T-cell (primary cell): ENCODE data around the gene FLVCR2. TPM values are rescaled to one million over a fixed set of nuclear protein-coding genes. Genes with fewer than 3 reads are reported as not detected.

ENCODE experiments used
- ATAC-seq, 4 experiments: fragments of 200-7000 bp in 3 of 4; fragments of 150-1000 bp in 1 of 4; cut with Tn5 transposase; replicated peaks in 1 of 4; 1 replicate in 3 of 4; 2 replicates in 1 of 4; pipeline ENCODE4 v1.10.0; 2021; ENCODE audit warnings: moderate library complexity in 3 of 4, mild to moderate bottlenecking in 2 of 4, moderate number of reproducible peaks in 1 of 4
- CTCF ChIA-PET, 2 donors: fragments of 300-600 bp; sonication (Branson Sonifier 250); formaldehyde crosslinking; loops; one replicate each; lab custom pipeline; 2022; ENCODE audit warnings: antibody characterized with exemption in 2 of 2; lab: Charles Lee
- POLR2A ChIA-PET, 2 donors: fragments of 300-600 bp; sonication (Branson Sonifier 250); formaldehyde crosslinking; loops; one replicate each; lab custom pipeline; 2022; ENCODE audit warnings: antibody characterized with exemption in 2 of 2; lab: Charles Lee
- DNase-seq, 35 experiments: peaks; one replicate each; pipeline versions ENCODE4 v3.0.0 to v3.0.0-alpha.2; 2013 to 2023
- H3K27ac ChIP-seq: one replicate; pipeline ENCODE4 v1.5.1; 2013; ENCODE audit warnings: low read length
- H3K27me3 ChIP-seq, 2 experiments: replicated peaks in 1 of 2; 1 replicate in 1 of 2; 2 replicates in 1 of 2; pipeline versions ENCODE4 v1.6.1 to v1.7.0; 2013; ENCODE audit warnings: low read length in 1 of 2, mixed read lengths in 1 of 2; ENCODE audit not compliant: control insufficient read depth in 2 of 2, insufficient read depth in 2 of 2; ENCODE audit errors: extremely low read depth in 1 of 2
- H3K36me3 ChIP-seq, 2 donors: 1 replicate in 1 of 2; 2 replicates in 1 of 2; pipeline versions ENCODE4 v1.6.1 to v1.7.0; 2013; ENCODE audit warnings: low read length in 1 of 2; ENCODE audit not compliant: control insufficient read depth in 2 of 2, insufficient read depth in 1 of 2; ENCODE audit errors: extremely low read depth in 1 of 2
- H3K4me1 ChIP-seq, 2 experiments: 1 replicate in 1 of 2; 2 replicates in 1 of 2; pipeline versions ENCODE4 v1.6.1 to v1.7.0; 2013; ENCODE audit warnings: low read length in 2 of 2, mixed read lengths in 1 of 2; ENCODE audit not compliant: insufficient read depth in 2 of 2, control insufficient read depth in 1 of 2; ENCODE audit errors: extremely low read depth in 1 of 2
- H3K4me3 ChIP-seq, 2 donors: 1 replicate in 1 of 2; 2 replicates in 1 of 2; pipeline versions ENCODE4 v1.5.1 to v1.7.0; 2013; ENCODE audit warnings: mild to moderate bottlenecking in 2 of 2, low read length in 1 of 2, moderate library complexity in 1 of 2; ENCODE audit not compliant: control insufficient read depth in 1 of 2; ENCODE audit errors: extremely low read depth in 1 of 2
- H3K9me3 ChIP-seq: 2 replicates; pipeline ENCODE4 v1.7.0; 2013
- H3K27ac Mint-ChIP-seq, 2 donors: one replicate each; pipeline ENCODE4 v1.8.0; 2020 to 2021; ENCODE audit warnings: mild to moderate bottlenecking in 2 of 2, mixed read lengths in 2 of 2
- H3K27me3 Mint-ChIP-seq, 2 donors: one replicate each; pipeline ENCODE4 v1.8.0; 2021 to 2022; ENCODE audit warnings: mixed read lengths in 2 of 2
- H3K36me3 Mint-ChIP-seq: one replicate; pipeline ENCODE4 v1.8.0; 2021; ENCODE audit warnings: mixed read lengths
- H3K4me1 Mint-ChIP-seq, 3 donors: one replicate each; pipeline ENCODE4 v1.8.0; 2020 to 2022; ENCODE audit warnings: mixed read lengths in 3 of 3, mild to moderate bottlenecking in 1 of 3
- H3K4me3 Mint-ChIP-seq, 3 donors: one replicate each; pipeline ENCODE4 v1.8.0; 2020 to 2022; ENCODE audit warnings: mild to moderate bottlenecking in 3 of 3, mixed read lengths in 3 of 3, moderate library complexity in 3 of 3
- H3K9me3 Mint-ChIP-seq, 3 donors: one replicate each; pipeline ENCODE4 v1.8.0; 2020 to 2022; ENCODE audit warnings: mixed read lengths in 3 of 3
- WGBS: methylation state at CpG from one replicate; pipeline ENCODE4 v1.1.5; 2013; ENCODE audit warnings: missing lambda C conversion rate; ENCODE audit not compliant: insufficient coverage; 5-methylcytosine and 5-hydroxymethylcytosine counted together
- total RNA-seq, 35 experiments: library from RNA in 6 of 35; stranded (reverse) in 6 of 35; fragments of 120-200 nt in 1 of 35; gene quantifications; one replicate each; pipeline versions ENCODE4 v1.2.1 to v1.2.4 and lab custom pipeline; 2013 to 2026

Gene FLVCR2
- total RNA-seq, 5 donors from 2014 or later (not counting 1 experiment from before 2014, with no cell fraction given), result 1.1 to 7.1 (median 3.1) TPM

GRCh38 chr14:75650253-75651058 lies 72.0 kb downstream of the FLVCR2 start:
- no peak overlapping the region for H3K27ac Mint-ChIP-seq
- H3K4me3 ChIP-seq, result no peak overlapping the region
- H3K36me3 ChIP-seq, result peaks cover 18 to 79% of the 10 kb centered on the region in 2 donors
- no peak for ATAC-seq
- H3K9me3 Mint-ChIP-seq, result no peaks in the 10 kb centered on the region
- WGBS, result 100% methylated on average over 2 of the region's 5 CpGs
- H3K27me3 Mint-ChIP-seq, result no peaks in the 10 kb centered on the region
- ChIA-PET CTCF (no interaction called here), POLR2A (no interaction called here)
- H3K27me3 ChIP-seq, result no peaks in the 10 kb centered on the region
- peaks cover 0 to 6% (median 3%) of the 10 kb centered on the region in 3 donors for H3K4me1 Mint-ChIP-seq
- no peak overlapping the region for H3K4me3 Mint-ChIP-seq
- H3K27ac ChIP-seq, result no peak overlapping the region
- no peak for DNase-seq
- no peaks in the 10 kb centered on the region for H3K4me1 ChIP-seq
- H3K9me3 ChIP-seq, result no peaks in the 10 kb centered on the region
- H3K36me3 Mint-ChIP-seq, result peaks cover 51% of the 10 kb centered on the region

DNA sequence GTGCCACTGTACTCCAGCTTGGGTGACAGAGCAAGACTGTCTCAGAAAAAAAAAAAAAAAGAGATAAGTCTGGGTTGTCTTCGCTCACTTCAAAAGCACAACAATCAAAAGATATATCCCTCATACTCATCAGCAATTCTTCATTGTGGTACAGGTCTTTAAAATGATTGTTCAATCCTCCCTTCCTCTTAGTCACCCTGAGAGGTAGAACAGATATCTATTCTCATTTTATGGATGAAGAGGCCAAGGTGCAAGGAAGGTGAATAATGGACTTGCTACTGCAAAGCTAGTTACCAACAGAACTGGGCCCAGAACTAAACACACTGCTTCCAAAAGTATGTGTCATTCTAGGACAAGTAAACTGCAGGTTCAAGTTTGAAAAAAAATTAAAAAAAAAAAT lies 75.1 kb downstream of the FLVCR2 start:
- no CpG with 5 or more reads among the region's 1 CpG for WGBS
- ATAC-seq, result no peak
- no peak overlapping the region for H3K4me3 ChIP-seq
- H3K27ac ChIP-seq, result no peak overlapping the region
- ChIA-PET POLR2A (interaction anchor here in 1 of 2 donors (0.7 kb wide), 1 partner anchor 177 kb away, joined by 3 read pairs; no protein-coding TSS in a partner anchor), CTCF (interaction anchor here (0.5 to 6.8 kb wide), 16 partner anchors 10 to 348 kb away, joined by 3 to 89 read pairs (median 5); partner anchors contain the start of genes FLVCR2 (in 2 of the 2), IFT43 (in 1 of the 2) and TGFB3 (in 1 of the 2))
- no peak overlapping the region for H3K27ac Mint-ChIP-seq
- H3K27me3 ChIP-seq, result no peaks in the 10 kb centered on the region
- peaks cover 53% of the 10 kb centered on the region for H3K36me3 Mint-ChIP-seq
- no peak overlapping the region for H3K4me3 Mint-ChIP-seq
- H3K9me3 Mint-ChIP-seq, result no peaks in the 10 kb centered on the region
- no peaks in the 10 kb centered on the region for H3K9me3 ChIP-seq
- no peaks in the 10 kb centered on the region for H3K4me1 ChIP-seq
- no peaks in the 10 kb centered on the region for H3K27me3 Mint-ChIP-seq
- H3K4me1 Mint-ChIP-seq, result peaks cover under 1 to 12% (median 4%) of the 10 kb centered on the region in 3 donors
- H3K36me3 ChIP-seq, result peaks cover 18 to 75% of the 10 kb centered on the region in 2 donors
- DNase-seq, result no peak

- Mint-ChIP-seq H3K27ac (no peak overlapping the region), H3K36me3 (peaks cover 49% of the 10 kb centered on the region), H3K9me3 (no peaks in the 10 kb centered on the region), H3K4me3 (no peak overlapping the region), H3K4me1 (peaks cover 6 to 17% (median 8%) of the 10 kb centered on the region in 3 donors), H3K27me3 (no peaks in the 10 kb centered on the region)
- DNase-seq, result peak; percentile 41 to 85 (median 71)
- CTCF ChIA-PET, result interaction anchor here (0.5 to 6.8 kb wide), 20 partner anchors 9 to 1159 kb away, joined by 3 to 89 read pairs (median 4); partner anchors contain the start of genes FLVCR2 (in 2 of the 2), IFT43 (in 1 of the 2) and TGFB3 (in 1 of the 2)
- ATAC-seq, result peak; percentile 91 to 93 (median 92)
- H3K9me3 ChIP-seq, result no peaks in the 10 kb centered on the region
- peaks cover 18 to 71% of the 10 kb centered on the region in 2 donors for H3K36me3 ChIP-seq
- POLR2A ChIA-PET, result interaction anchor here in 1 of 2 donors (0.7 kb wide), 1 partner anchor 176 kb away, joined by 3 read pairs; no protein-coding TSS in a partner anchor
- no peak overlapping the region for H3K4me3 ChIP-seq
- 10% methylated on average over 4 of the region's 4 CpGs for WGBS
- no peaks in the 10 kb centered on the region for H3K27me3 ChIP-seq
- peaks cover 0 to 2% of the 10 kb centered on the region in 2 experiments for H3K4me1 ChIP-seq
- H3K27ac ChIP-seq, result no peak overlapping the region
Observed at GRCh38 chr14:75654127-75654732, 75.8 kb downstream of the FLVCR2 start.

GRCh38 chr14:75655235-75655634 lies 76.8 kb downstream of the FLVCR2 start:
- POLR2A ChIA-PET, result interaction anchor here in 1 of 2 donors (0.6 kb wide), 1 partner anchor 18 kb away, joined by 7 read pairs; no protein-coding TSS in a partner anchor
- Mint-ChIP-seq H3K36me3 (peaks cover 39% of the 10 kb centered on the region), H3K4me3 (no peak overlapping the region), H3K27me3 (no peaks in the 10 kb centered on the region), H3K4me1 (peaks cover 13 to 24% (median 15%) of the 10 kb centered on the region in 3 donors), H3K9me3 (no peaks in the 10 kb centered on the region), H3K27ac (no peak overlapping the region)
- Histone ChIP-seq H3K4me3 (no peak overlapping the region), H3K27ac (no peak overlapping the region), H3K27me3 (no peaks in the 10 kb centered on the region), H3K4me1 (peaks cover 3 to 7% of the 10 kb centered on the region in 2 experiments), H3K36me3 (peaks cover 12 to 61% of the 10 kb centered on the region in 2 donors), H3K9me3 (no peaks in the 10 kb centered on the region)
- WGBS, result no CpG with 5 or more reads among the region's 1 CpG
- CTCF ChIA-PET, result interaction anchor here (0.7 to 6.8 kb wide), 14 partner anchors 13 to 1160 kb away, joined by 3 to 89 read pairs (median 4); partner anchors contain the start of genes FLVCR2 (in 2 of the 2) and IFT43 (in 1 of the 2)
- ATAC-seq (no peak), DNase-seq (no peak)

GRCh38 chr14:75657331-75657730 lies 78.9 kb downstream of the FLVCR2 start:
- Histone ChIP-seq H3K36me3 (peaks cover 4 to 40% of the 10 kb centered on the region in 2 donors), H3K27me3 (no peaks in the 10 kb centered on the region), H3K9me3 (no peaks in the 10 kb centered on the region), H3K27ac (no peak overlapping the region), H3K4me3 (no peak overlapping the region), H3K4me1 (peaks cover 6 to 14% of the 10 kb centered on the region in 2 experiments)
- no peak overlapping the region for H3K27ac Mint-ChIP-seq
- no peak for ATAC-seq
- peaks cover 19% of the 10 kb centered on the region for H3K36me3 Mint-ChIP-seq
- ChIA-PET CTCF (interaction anchor here (0.6 to 6.8 kb wide), 5 partner anchors 32 to 348 kb away, joined by 3 to 89 read pairs (median 5); partner anchors contain the start of gene FLVCR2 (in 2 of the 2)), POLR2A (interaction anchor here in 1 of 2 donors (0.6 kb wide), 1 partner anchor 101 kb away, joined by 3 read pairs; no protein-coding TSS in a partner anchor)
- H3K27me3 Mint-ChIP-seq, result no peaks in the 10 kb centered on the region
- H3K4me1 Mint-ChIP-seq, result peaks cover 20 to 37% (median 31%) of the 10 kb centered on the region in 3 donors
- WGBS, result no CpG with 5 or more reads among the region's 4 CpGs
- H3K4me3 Mint-ChIP-seq, result no peak overlapping the region
- no peak for DNase-seq
- no peaks in the 10 kb centered on the region for H3K9me3 Mint-ChIP-seq

DNA sequence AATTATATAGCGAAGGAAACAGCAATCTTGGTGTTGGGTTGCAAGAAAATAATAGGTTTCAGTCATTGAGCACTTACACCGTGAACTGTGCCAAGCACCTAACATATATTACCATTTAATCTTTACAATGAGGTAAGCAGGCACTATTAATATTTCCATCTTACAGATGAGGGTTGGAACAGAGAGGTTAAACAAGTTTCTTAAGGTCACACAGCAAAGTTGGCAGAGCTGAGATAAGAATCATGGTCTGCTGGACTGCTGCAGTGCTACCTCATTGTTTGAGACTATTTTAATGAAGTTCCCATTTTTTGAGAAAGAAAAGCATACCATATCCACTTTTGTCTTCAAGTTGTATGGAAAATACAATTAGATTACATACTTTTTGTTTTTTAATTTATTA lies 80.5 kb downstream of the FLVCR2 start:
- H3K9me3 Mint-ChIP-seq, result no peaks in the 10 kb centered on the region
- H3K27ac Mint-ChIP-seq, result peak overlapping the region; percentile 62 to 63
- no peak for DNase-seq
- H3K4me3 Mint-ChIP-seq, result no peak overlapping the region
- WGBS, result no CpG with 5 or more reads among the region's 2 CpGs
- H3K9me3 ChIP-seq, result no peaks in the 10 kb centered on the region
- ATAC-seq, result no peak
- peaks cover 4 to 27% of the 10 kb centered on the region in 2 donors for H3K36me3 ChIP-seq
- peaks cover 6 to 14% of the 10 kb centered on the region in 2 experiments for H3K4me1 ChIP-seq
- no peaks in the 10 kb centered on the region for H3K27me3 ChIP-seq
- H3K27ac ChIP-seq, result no peak overlapping the region
- H3K36me3 Mint-ChIP-seq, result peaks cover 10% of the 10 kb centered on the region
- peaks cover 20 to 38% (median 35%) of the 10 kb centered on the region in 3 donors for H3K4me1 Mint-ChIP-seq
- no peak overlapping the region for H3K4me3 ChIP-seq
- ChIA-PET CTCF (interaction anchor here (0.6 to 1.0 kb wide), 2 partner anchors 138 to 1624 kb away, joined by 4 read pairs; no protein-coding TSS in a partner anchor), POLR2A (no interaction called here)
- H3K27me3 Mint-ChIP-seq, result no peaks in the 10 kb centered on the region
